Activated naive CD8-positive, alpha-beta T cell treated with anti-CD3 and anti-CD28 coated beads, Interleukin-2, amount 10 ng/mL, durations not matched to agents 7 days and 5 days (primary cell): ENCODE data around the gene MYBPC1. TPM values are rescaled to one million over a fixed set of nuclear protein-coding genes. Genes with fewer than 3 reads are reported as not detected.
A peak's percentile ranks its signal among the peaks of the same experiment; 100 is the strongest.

ENCODE experiments used
- ATAC-seq: fragments of 150-1000 bp; cut with Tn5 transposase; one replicate; pipeline ENCODE4 v1.10.0; 2021; ENCODE audit warnings: low read depth, moderate library complexity
- POLR2A ChIA-PET: fragments of 350-600 bp; sonication (Branson Sonifier 250); formaldehyde crosslinking; loops from one replicate; lab custom pipeline; 2021; ENCODE audit warnings: antibody characterized with exemption; lab: Charles Lee
- DNase-seq: peaks from one replicate; pipeline ENCODE4 v3.0.0; 2021
- H3K27ac Mint-ChIP-seq: one replicate; pipeline ENCODE4 v1.8.0; 2022; ENCODE audit warnings: mild to moderate bottlenecking, mixed read lengths
- H3K27me3 Mint-ChIP-seq: one replicate; pipeline ENCODE4 v1.8.0; 2022; ENCODE audit warnings: mild to moderate bottlenecking, moderate library complexity, mixed read lengths
- H3K36me3 Mint-ChIP-seq: one replicate; pipeline ENCODE4 v1.8.0; 2021; ENCODE audit warnings: mild to moderate bottlenecking, mixed read lengths
- H3K4me1 Mint-ChIP-seq: one replicate; pipeline ENCODE4 v1.8.0; 2021; ENCODE audit warnings: mixed read lengths
- H3K4me3 Mint-ChIP-seq: one replicate; pipeline ENCODE4 v1.8.0; 2022; ENCODE audit warnings: mild to moderate bottlenecking, moderate library complexity, mixed read lengths
- H3K9me3 Mint-ChIP-seq: one replicate; pipeline ENCODE4 v1.8.0; 2021; ENCODE audit warnings: mixed read lengths
- total RNA-seq, 2 experiments: library from RNA; stranded (reverse); gene quantifications; one replicate each; pipeline ENCODE4 v1.2.3, GENCODE V29; 2021

The MYBPC1 gene
- total RNA-seq, 2 experiments from 2014 or later, result not detected

DNA sequence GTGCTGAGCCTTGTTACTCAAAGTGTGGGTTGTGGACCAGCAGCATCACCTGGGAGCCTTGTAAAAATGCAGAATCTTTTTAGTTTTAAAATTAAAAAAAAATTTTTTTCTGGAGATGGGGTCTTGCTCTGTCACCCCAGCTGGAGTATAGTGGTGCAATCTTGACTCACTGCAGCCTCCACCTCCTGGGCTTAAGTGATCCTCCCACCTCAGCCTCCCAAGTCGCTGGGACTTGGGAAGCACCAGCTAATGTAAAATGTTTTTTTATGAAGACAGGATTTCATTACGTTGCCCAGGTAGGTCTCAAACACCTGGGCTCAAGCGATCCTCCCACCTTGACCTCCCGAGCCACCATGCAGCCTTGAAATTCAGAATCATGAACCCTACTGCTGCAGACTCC lies 14.4 kb downstream of the MYBPC1 start:
- ATAC-seq, result no peak
- DNase-seq, result no peak
- peaks cover 3% of the 10 kb centered on the region for H3K27me3 Mint-ChIP-seq
- H3K4me3 Mint-ChIP-seq, result no peak overlapping the region
- no peaks in the 10 kb centered on the region for H3K36me3 Mint-ChIP-seq
- H3K27ac Mint-ChIP-seq, result no peak overlapping the region
- POLR2A ChIA-PET, result no interaction called here
- no peaks in the 10 kb centered on the region for H3K9me3 Mint-ChIP-seq
- H3K4me1 Mint-ChIP-seq, result no peaks in the 10 kb centered on the region

DNA sequence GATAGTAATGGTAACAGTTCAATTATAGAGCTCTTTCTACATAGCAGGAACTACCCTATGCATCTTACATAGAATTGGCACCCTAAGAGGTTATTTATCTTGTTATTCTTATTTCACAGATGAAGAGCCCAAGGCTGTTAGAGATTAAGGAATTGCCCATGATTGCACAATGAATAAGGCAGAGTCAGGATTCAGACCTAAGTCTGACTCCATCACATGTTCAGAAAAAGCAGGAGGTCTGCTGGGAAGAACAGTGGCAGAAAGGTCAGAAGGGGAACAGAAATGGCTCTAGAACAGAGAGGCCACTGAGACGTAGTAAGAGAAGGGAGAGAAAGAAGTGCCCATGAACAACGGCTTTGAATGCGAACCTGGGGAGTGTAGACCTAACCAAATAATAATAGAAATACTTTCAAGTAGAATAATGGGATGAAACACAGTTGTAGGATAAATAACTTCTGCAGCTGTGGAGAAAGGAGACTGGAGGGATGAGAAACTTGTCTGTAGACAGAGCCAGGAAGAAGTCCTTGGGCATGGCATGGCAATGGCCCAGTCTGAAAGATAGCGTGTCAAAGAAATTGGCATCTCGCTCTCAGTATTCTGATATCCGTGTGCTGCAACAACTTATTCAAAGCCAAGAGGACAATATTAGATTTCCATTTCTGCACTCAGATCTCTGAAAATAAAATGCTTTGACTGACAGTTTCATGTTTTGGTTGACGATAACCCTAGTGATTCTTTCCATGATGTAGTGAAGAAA lies 17.6 kb downstream of the MYBPC1 start:
- DNase-seq (no peak), ATAC-seq (no peak)
- Mint-ChIP-seq H3K9me3 (no peaks in the 10 kb centered on the region), H3K27ac (no peak overlapping the region), H3K27me3 (peaks cover 3% of the 10 kb centered on the region), H3K4me1 (peaks cover 9% of the 10 kb centered on the region), H3K36me3 (no peaks in the 10 kb centered on the region), H3K4me3 (no peak overlapping the region)
- POLR2A ChIA-PET, result no interaction called here

DNA sequence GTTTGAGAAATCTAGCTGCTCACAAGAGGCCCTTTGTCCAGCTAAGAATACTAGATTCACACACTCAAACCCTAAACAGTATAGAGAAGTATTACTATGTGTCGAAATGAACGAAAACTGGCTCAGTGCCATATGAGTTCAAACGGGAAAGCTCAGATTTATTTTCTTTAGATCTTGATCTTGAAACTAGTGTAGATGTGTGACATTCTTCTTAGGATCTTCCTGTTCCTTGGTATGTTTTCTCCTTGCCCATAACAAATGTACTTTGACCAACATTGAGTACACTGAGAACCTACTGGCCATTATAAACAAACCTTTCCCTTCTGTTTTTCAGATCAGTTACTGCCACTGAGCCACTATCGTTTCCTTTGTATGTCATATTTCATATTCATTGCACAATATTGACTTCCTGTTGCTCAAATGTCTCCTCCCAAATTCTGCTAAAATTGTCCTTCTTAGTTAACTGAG lies 21.3 kb downstream of the MYBPC1 start:
- peak overlapping the region; percentile 52 for H3K4me3 Mint-ChIP-seq

DNA sequence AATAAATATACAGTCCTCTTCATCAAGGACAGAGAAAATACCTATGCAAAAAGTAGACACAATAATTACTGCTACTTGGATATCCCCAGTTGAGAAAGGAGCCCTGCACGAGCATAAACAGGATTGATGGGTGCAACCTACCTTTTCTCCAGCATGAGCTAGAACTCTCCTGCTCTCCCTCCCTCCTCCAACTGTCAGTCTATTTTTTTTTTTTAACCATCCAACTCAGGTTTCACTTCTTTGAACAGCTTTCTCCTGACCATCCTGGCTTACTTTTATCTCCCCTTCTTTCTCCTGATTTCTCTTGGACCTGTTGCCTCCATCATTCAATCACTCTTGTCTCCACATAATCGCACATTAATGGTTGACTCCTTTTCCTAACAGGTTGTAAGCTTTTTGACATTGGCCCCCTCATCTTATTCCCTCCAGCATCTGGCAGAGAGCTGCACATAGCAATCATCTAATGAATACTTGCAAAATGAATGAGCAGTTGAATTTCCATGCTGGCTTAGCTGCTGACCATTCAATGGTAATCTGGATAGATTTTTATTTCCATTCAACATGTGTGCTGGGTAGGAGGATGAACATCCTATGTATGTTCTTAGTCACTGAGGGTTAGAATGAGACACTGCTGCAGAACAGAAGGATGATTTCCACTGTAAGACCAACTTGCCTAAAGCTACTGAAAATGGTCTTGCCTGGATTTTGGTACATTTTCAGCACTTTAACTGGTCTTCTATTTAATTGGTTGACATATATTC lies 24.4 kb downstream of the MYBPC1 start:
- H3K27me3 Mint-ChIP-seq, result peaks cover 9% of the 10 kb centered on the region
- DNase-seq, result no peak
- H3K27ac Mint-ChIP-seq, result no peak overlapping the region
- no peak overlapping the region for H3K4me3 Mint-ChIP-seq
- peaks cover 11% of the 10 kb centered on the region for H3K4me1 Mint-ChIP-seq
- H3K9me3 Mint-ChIP-seq, result no peaks in the 10 kb centered on the region
- no peak for ATAC-seq
- POLR2A ChIA-PET, result no interaction called here
- no peaks in the 10 kb centered on the region for H3K36me3 Mint-ChIP-seq

More for the DNA sequence above, 21.3 kb downstream of the MYBPC1 start:
- H3K27ac Mint-ChIP-seq, result peak overlapping the region; percentile 73
- POLR2A ChIA-PET, result no interaction called here
- H3K9me3 Mint-ChIP-seq, result no peaks in the 10 kb centered on the region
- ATAC-seq, result no peak
- peaks cover 11% of the 10 kb centered on the region for H3K4me1 Mint-ChIP-seq
- no peak for DNase-seq
- H3K36me3 Mint-ChIP-seq, result no peaks in the 10 kb centered on the region
- peaks cover 4% of the 10 kb centered on the region for H3K27me3 Mint-ChIP-seq

DNA sequence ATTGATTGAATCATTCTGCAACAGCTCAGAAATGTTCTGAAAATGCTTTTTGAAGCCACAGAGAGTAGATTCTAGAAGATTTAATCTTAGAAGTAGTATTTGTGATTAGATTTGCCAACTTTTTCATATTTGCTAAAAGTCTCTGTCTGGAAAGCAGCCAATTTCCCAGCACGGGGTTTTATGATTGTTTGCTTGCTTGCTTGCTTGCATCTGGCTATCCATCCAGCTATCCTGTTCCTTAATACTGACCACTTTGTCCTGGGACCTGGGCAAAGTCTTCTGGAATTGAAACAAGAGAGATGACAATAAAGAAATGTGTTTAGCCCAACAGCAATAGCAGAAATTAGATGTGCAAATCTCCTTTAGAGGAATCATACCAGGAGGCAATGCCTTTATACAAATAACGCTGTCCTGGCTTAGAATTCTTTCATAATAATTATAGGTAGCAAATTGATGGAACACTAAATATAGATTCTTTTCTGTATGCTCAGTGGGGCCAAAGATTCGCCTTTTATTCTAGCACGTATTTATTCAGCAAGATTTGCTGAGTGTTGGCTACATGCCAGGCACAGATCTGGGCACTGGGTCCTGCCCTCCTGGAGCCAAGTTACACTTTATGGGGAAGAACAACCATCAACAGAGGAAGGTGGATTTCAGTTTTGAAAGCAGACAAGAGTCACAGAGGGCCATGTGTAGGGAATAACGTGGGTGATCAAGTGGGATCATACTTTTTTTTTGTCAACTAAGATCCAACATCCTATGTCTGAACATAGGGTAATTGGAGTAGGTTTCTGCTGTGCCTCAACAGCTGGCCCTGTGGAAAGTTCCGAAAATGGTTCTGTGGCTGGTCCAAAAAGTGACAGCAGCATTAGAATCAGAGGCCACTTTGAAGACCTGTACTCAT lies 25.3 kb downstream of the MYBPC1 start:
- Mint-ChIP-seq H3K4me1 (peaks cover 11% of the 10 kb centered on the region), H3K27me3 (peaks cover 9% of the 10 kb centered on the region), H3K4me3 (no peak overlapping the region), H3K9me3 (no peaks in the 10 kb centered on the region), H3K27ac (no peak overlapping the region), H3K36me3 (no peaks in the 10 kb centered on the region)
- no peak for ATAC-seq
- DNase-seq, result no peak
- POLR2A ChIA-PET, result no interaction called here

DNA sequence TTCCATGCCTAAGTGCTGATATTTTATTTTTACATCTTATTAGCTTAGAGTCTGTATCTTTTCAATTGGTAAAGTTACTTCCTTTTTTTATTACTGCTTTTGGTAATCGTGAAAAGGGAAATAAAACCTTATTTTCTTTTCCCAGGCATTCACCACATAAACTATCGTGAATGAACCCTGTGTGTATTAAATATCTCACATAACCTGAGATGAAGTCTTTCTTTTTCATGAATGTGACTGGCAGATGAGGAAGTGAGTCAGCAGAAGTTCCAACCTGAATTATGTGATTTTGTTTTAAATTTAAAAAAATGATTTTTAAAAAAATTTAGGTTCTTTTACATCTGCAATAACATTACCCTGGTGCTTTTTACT lies 26.0 kb downstream of the MYBPC1 start:
- DNase-seq, result no peak
- no peaks in the 10 kb centered on the region for H3K9me3 Mint-ChIP-seq
- peaks cover 9% of the 10 kb centered on the region for H3K27me3 Mint-ChIP-seq
- H3K4me1 Mint-ChIP-seq, result peaks cover 9% of the 10 kb centered on the region
- no peaks in the 10 kb centered on the region for H3K36me3 Mint-ChIP-seq
- POLR2A ChIA-PET, result no interaction called here
- H3K27ac Mint-ChIP-seq, result no peak overlapping the region
- no peak for ATAC-seq
- no peak overlapping the region for H3K4me3 Mint-ChIP-seq

DNA sequence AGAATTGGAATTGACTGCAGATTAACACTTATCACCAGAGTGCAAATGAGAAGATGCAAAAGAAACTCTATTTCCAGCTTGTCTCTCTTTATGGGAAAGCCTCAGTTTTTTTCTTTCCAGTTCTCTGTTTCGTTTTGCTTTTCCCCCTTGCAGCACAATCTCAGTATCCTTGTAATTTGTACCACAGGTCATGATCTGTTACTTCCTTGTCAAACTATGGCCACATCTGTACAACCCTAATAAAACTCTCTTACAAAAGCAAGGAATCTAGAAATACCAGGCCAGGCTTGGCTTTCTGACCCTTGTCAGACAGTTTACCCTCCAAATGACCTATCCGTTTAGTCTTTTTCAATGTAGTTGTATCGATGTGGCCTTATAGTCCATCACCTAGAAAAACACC lies 33.9 kb downstream of the MYBPC1 start:
- no peak overlapping the region for H3K4me3 Mint-ChIP-seq
- no peak overlapping the region for H3K27ac Mint-ChIP-seq
- no peaks in the 10 kb centered on the region for H3K4me1 Mint-ChIP-seq
- POLR2A ChIA-PET, result no interaction called here
- H3K36me3 Mint-ChIP-seq, result no peaks in the 10 kb centered on the region
- DNase-seq, result no peak
- peaks cover 2% of the 10 kb centered on the region for H3K9me3 Mint-ChIP-seq
- ATAC-seq, result no peak
- H3K27me3 Mint-ChIP-seq, result peaks cover 10% of the 10 kb centered on the region

DNA sequence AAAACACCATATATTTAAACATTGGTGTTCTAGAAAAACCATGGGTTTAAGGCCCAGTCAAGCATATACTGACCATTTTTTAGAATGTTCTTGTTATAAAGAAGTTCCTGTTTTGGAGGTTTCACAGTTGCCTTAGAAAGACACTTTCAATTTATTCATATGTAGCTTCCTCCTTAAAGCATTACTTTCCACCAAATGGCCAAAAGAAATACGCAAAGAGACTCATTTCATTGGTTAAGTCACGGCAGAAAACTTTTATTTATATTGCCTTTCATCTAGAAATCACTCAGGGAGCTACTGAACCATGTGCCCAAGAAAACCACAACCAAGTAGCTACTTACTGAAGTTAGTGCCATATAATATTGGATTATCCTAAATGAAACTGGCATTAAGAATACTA lies 40.0 kb downstream of the MYBPC1 start:
- Mint-ChIP-seq H3K27ac (no peak overlapping the region), H3K36me3 (no peaks in the 10 kb centered on the region), H3K9me3 (peaks cover 2% of the 10 kb centered on the region), H3K4me3 (no peak overlapping the region), H3K27me3 (no peaks in the 10 kb centered on the region), H3K4me1 (peaks cover 11% of the 10 kb centered on the region)
- DNase-seq (no peak), ATAC-seq (no peak)
- POLR2A ChIA-PET, result no interaction called here

DNA sequence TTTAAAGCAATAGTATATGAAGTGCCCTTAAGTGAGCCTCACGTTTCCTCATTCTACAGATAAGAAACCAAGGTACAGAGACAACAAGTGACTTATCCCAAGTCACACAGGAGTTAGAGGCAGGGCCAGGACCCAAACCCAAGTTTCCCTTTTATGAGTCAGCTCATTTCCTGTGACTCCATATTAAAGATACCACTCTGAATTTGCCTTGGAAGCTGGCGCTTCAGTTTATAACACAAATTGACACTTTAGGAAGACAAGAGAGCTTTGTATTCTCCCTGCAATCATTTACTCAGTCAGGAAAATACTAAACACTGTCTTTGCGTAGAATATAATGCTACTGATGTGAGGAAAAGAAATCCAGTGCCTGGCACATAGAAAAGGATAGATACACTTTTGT lies 43.2 kb downstream of the MYBPC1 start:
- no peak for DNase-seq
- Mint-ChIP-seq H3K36me3 (no peaks in the 10 kb centered on the region), H3K9me3 (peaks cover 2% of the 10 kb centered on the region), H3K4me1 (peaks cover 14% of the 10 kb centered on the region), H3K27ac (no peak overlapping the region), H3K4me3 (no peak overlapping the region), H3K27me3 (peaks cover 20% of the 10 kb centered on the region)
- ATAC-seq, result no peak
- POLR2A ChIA-PET, result no interaction called here

DNA sequence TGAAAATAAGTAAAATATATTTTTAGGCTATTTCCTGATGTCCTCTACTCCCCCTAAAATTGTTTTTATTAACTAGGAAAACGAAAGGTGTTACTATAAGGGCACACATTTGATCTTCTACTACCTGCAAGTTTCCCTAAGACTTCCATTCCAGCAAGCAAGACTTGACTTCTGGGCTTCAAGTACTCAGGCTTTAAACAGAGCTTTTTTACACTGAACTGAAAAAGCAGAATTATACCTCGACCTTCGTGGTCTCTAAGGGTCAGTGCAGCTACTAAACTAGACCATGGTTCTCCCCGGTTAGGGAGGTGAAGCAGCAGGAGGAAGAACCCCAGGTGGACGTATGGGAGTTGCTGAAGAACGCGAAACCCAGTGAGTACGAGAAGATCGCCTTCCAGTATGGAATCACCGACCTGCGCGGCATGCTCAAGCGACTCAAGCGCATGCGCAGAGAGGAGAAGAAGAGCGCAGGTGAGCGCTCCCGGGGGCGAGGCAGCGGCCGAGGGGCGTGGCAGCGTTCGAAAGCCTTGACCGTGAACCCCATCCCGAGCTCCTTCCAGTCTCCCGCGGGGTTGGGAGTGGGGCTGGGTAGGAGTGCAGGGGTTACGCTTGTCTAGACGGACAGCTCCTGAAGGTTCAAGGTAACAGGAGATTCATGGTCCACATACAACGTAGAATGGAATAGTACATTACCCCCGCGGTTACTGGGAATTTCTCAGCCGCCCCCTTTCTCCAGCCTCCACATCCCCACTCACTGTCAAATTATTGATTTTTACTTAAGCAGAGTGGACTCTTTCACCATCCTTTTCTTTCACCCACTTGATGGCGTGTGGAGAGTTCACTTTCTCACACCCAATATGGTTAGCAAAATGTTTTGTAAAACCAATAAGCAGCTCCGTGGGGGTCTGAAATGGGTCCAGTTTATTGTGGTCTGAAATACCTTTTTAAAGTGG lies 47.6 kb downstream of the MYBPC1 start:
- H3K4me3 Mint-ChIP-seq, result peak overlapping the region; percentile 62
- peaks cover 35% of the 10 kb centered on the region for H3K27me3 Mint-ChIP-seq
- no peaks in the 10 kb centered on the region for H3K36me3 Mint-ChIP-seq
- peaks cover 7% of the 10 kb centered on the region for H3K4me1 Mint-ChIP-seq
- DNase-seq (peak; percentile 29), ATAC-seq (no peak)
- POLR2A ChIA-PET, result no interaction called here
- H3K9me3 Mint-ChIP-seq, result no peaks in the 10 kb centered on the region
- no peak overlapping the region for H3K27ac Mint-ChIP-seq

DNA sequence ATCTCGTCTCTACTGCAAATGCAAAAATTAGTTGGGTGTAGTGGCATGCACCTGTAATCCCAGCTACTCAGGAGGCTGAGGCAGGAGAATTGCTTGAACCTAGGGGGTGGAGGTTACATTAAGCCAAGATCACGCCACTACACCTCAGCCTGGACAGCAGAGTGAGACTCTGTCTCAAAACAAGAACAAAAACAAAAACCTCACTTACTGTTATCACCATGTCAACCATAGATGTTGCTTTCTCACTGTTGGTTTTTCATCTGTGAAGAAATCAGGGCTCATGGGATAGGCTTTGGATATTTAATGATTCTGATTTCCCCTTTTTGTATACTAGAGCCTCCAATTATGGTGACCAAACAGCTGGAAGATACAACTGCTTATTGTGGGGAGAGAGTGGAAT lies 52.9 kb downstream of the MYBPC1 start:
- peaks cover 4% of the 10 kb centered on the region for H3K4me1 Mint-ChIP-seq
- POLR2A ChIA-PET, result no interaction called here
- DNase-seq, result no peak
- no peak overlapping the region for H3K27ac Mint-ChIP-seq
- H3K9me3 Mint-ChIP-seq, result no peaks in the 10 kb centered on the region
- no peak for ATAC-seq
- no peaks in the 10 kb centered on the region for H3K36me3 Mint-ChIP-seq
- H3K4me3 Mint-ChIP-seq, result no peak overlapping the region
- H3K27me3 Mint-ChIP-seq, result peaks cover 28% of the 10 kb centered on the region

DNA sequence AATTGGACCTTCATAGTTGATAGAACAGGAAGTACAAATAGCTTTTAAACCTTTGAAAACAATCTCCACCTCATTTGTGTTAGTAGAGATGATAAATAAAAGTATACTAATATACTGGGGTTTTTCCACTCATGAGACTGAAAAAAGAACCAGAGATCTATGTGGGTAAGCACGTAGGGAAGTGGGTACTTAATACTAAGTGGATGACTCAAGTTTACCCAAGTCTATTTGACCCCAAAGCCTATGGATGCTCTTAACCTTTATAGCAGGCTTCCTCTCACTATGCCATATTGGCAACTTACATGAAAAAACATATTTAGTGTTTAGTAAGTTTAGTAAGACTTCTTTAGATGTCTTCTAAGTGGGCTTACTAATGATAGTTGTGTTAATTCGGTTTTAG lies 53.4 kb downstream of the MYBPC1 start:
- H3K4me3 Mint-ChIP-seq, result no peak overlapping the region
- H3K36me3 Mint-ChIP-seq, result no peaks in the 10 kb centered on the region
- DNase-seq (no peak), ATAC-seq (no peak)
- POLR2A ChIA-PET, result no interaction called here
- H3K4me1 Mint-ChIP-seq, result peaks cover 4% of the 10 kb centered on the region
- no peaks in the 10 kb centered on the region for H3K9me3 Mint-ChIP-seq
- H3K27me3 Mint-ChIP-seq, result peaks cover 23% of the 10 kb centered on the region
- H3K27ac Mint-ChIP-seq, result no peak overlapping the region
